K562 (cell line): ENCODE results near the gene C1orf21. TPM values are rescaled to one million over a fixed set of nuclear protein-coding genes. Genes with fewer than 3 reads are reported as not detected.

Source experiments
- ATAC-seq: fragments of 200-7000 bp; cut with Tn5 transposase; 3 replicates; pipeline ENCODE4 v1.9.1; 2020; ENCODE audit warnings: moderate library complexity
- BruUV-seq: library from RNA; stranded (reverse); fragments of 400-500 nt; replicated peaks from 2 replicates; lab custom pipeline; 2021; lab: Mats Ljungman, UMichigan
- CTCF ChIA-PET: fragments of 300-600 bp; formaldehyde crosslinking; extraction: SDS; loops from one replicate; lab custom pipeline; 2021; ENCODE audit warnings: low intra/inter-chr PET ratio; lab: Yijun Ruan, JAX
- POLR2A ChIA-PET: fragments of 300-600, 350-650 bp; sonication (Branson Sonifier 250); formaldehyde crosslinking; extraction: SDS; loops from one replicate; lab custom pipeline; 2021; ENCODE audit warnings: antibody characterized with exemption, inconsistent platforms; lab: Yijun Ruan, JAX
- DNase-seq, 4 experiments: peaks; one replicate each; pipeline versions ENCODE4 v3.0.0 to v3.0.0-alpha.2; 2011 to 2018; ENCODE audit warnings: low spot score in 3 of 4, mixed read lengths in 3 of 4; ENCODE audit errors: extremely low read depth in 1 of 4
- FAIRE-seq: peaks from 2 replicates; lab custom pipeline; 2011; peaks lifted over from hg19 to GRCh38; lab: Jason Lieb, UNC
- H2AFZ ChIP-seq: 2 replicates; pipeline ENCODE4 v1.6.0; 2011; ENCODE audit warnings: low read depth, low read length, control low read depth, inconsistent platforms
- H3K27ac ChIP-seq: fragments of 200-600 bp; 3 replicates; pipeline ENCODE4 v1.8.0; 2011; ENCODE audit warnings: low read depth, mild to moderate bottlenecking, control low read depth, inconsistent platforms, low read length, moderate library complexity, mixed read lengths; ENCODE audit errors: extremely low read depth
- H3K27me3 ChIP-seq, 2 experiments: fragments of 300-600 bp in 1 of 2; 2 replicates in 1 of 2; 3 replicates in 1 of 2; pipeline versions ENCODE4 v1.6.0 to v1.8.0; 2011; ENCODE audit warnings: inconsistent platforms in 2 of 2, low read length in 2 of 2, mild to moderate bottlenecking in 1 of 2, mixed read lengths in 1 of 2, moderate library complexity in 1 of 2; ENCODE audit not compliant: control insufficient read depth in 2 of 2, insufficient read depth in 2 of 2
- H3K36me3 ChIP-seq: fragments of 300-600 bp; 3 replicates; pipeline ENCODE4 v1.8.0; 2011; ENCODE audit warnings: mild to moderate bottlenecking, low read length, inconsistent platforms; ENCODE audit not compliant: control insufficient read depth, insufficient read depth
- H3K4me1 ChIP-seq, 2 experiments: fragments of 200-600 bp in 1 of 2; replicated peaks in 1 of 2; 2 replicates in 1 of 2; 3 replicates in 1 of 2; pipeline versions ENCODE4 v1.5.1 to v1.8.0; 2011; ENCODE audit warnings: inconsistent platforms in 2 of 2, low read length in 2 of 2, mild to moderate bottlenecking in 1 of 2, mixed read lengths in 1 of 2, moderate library complexity in 1 of 2; ENCODE audit not compliant: control insufficient read depth in 2 of 2, insufficient read depth in 2 of 2
- H3K4me2 ChIP-seq: 2 replicates; pipeline ENCODE4 v1.6.1; 2011; ENCODE audit warnings: low read length, control low read depth, inconsistent platforms, mixed read lengths; ENCODE audit not compliant: insufficient read depth
- H3K4me3 ChIP-seq: fragments of 200-600 bp; sonication (generic), shearing (Covaris generic); 2 replicates; pipeline ENCODE4 v1.5.1; 2016; ENCODE audit warnings: control low read depth, inconsistent platforms
- H3K79me2 ChIP-seq: fragments of 200-600 bp; 3 replicates; pipeline ENCODE4 v1.8.0; 2011; ENCODE audit warnings: low read length, inconsistent platforms; ENCODE audit not compliant: control insufficient read depth, insufficient read depth
- H3K9ac ChIP-seq, 2 experiments: 2 replicates each; pipeline versions ENCODE4 v1.6.0 to v1.6.1; 2011; ENCODE audit warnings: low read depth in 2 of 2, low read length in 2 of 2, control low read depth in 1 of 2, inconsistent platforms in 1 of 2, mild to moderate bottlenecking in 1 of 2, mixed read lengths in 1 of 2; ENCODE audit not compliant: insufficient read depth in 1 of 2
- H3K9me1 ChIP-seq: one replicate; pipeline ENCODE4 v1.6.0; 2011; ENCODE audit warnings: inconsistent platforms, mild to moderate bottlenecking, low read length, moderate library complexity; ENCODE audit not compliant: control insufficient read depth, insufficient read depth
- H3K9me3 ChIP-seq: replicated peaks from 2 replicates; pipeline ENCODE4 v1.5.1; 2011; ENCODE audit warnings: low read depth, low read length, inconsistent platforms; ENCODE audit not compliant: control insufficient read depth, insufficient read depth
- H4K20me1 ChIP-seq: replicated peaks from 2 replicates; pipeline ENCODE4 v1.6.1; 2011; ENCODE audit warnings: low read length, inconsistent platforms, mixed read lengths; ENCODE audit not compliant: control insufficient read depth, insufficient read depth
- CBX1 ChIP-seq: sonication (generic); IDR thresholded peaks from 2 replicates; pipeline ENCODE4 v1.6.1; 2016; ENCODE audit warnings: antibody characterized with exemption, low read depth, mild to moderate bottlenecking
- ELF2 ChIP-seq: fragments of 250-450 bp; sonication (Bioruptor Pico); IDR thresholded peaks from 2 replicates; pipeline ENCODE4 v1.5.0; 2021; ENCODE audit warnings: mild to moderate bottlenecking
- FOXP1 ChIP-seq: sonication (generic); formaldehyde crosslinking; IDR thresholded peaks from 2 replicates; pipeline ENCODE4 v1.8.0; 2022; ENCODE audit warnings: mild to moderate bottlenecking, missing genetic modification reagents
- KAT8 ChIP-seq: fragments of 450-650 bp; IDR thresholded peaks from 2 replicates; pipeline ENCODE4 v1.6.1; 2016; ENCODE audit warnings: low read depth, mild to moderate bottlenecking
- KDM1A ChIP-seq, 2 experiments: fragments of 450-650 bp; IDR thresholded peaks; 2 replicates each; pipeline ENCODE4 v1.6.1; 2016; ENCODE audit warnings: mild to moderate bottlenecking in 2 of 2
- PHB2 ChIP-seq: fragments of 450-650 bp; IDR thresholded peaks from 2 replicates; pipeline ENCODE4 v1.6.1; 2017; ENCODE audit warnings: low read depth
- POU5F1 ChIP-seq: fragments of 150-350 bp; IDR thresholded peaks from 2 replicates; pipeline ENCODE4 v1.6.1; 2014; ENCODE audit warnings: borderline replicate concordance, low read length, low read depth, mild to moderate bottlenecking; ENCODE audit not compliant: partially characterized antibody
- PTBP1 ChIP-seq: fragments of 200-400 bp; formaldehyde crosslinking; IDR thresholded peaks from 2 replicates; pipeline ENCODE4 v1.6.1; 2017; ENCODE audit warnings: low read depth, low read length
- RFX1 ChIP-seq: fragments of 450-650 bp; IDR thresholded peaks from 2 replicates; pipeline ENCODE4 v1.6.1; 2016; ENCODE audit warnings: mild to moderate bottlenecking, moderate library complexity
- SAFB2 ChIP-seq: fragments of 200-400 bp; formaldehyde crosslinking; IDR thresholded peaks from 2 replicates; pipeline ENCODE4 v1.6.1; 2018; ENCODE audit warnings: borderline replicate concordance, low read length, low read depth, moderate library complexity; ENCODE audit not compliant: severe bottlenecking
- SP2 ChIP-seq: IDR thresholded peaks from 2 replicates; pipeline ENCODE4 v1.6.1; 2011; ENCODE audit warnings: mild to moderate bottlenecking, low read depth, low read length, moderate library complexity; ENCODE audit not compliant: poor library complexity, severe bottlenecking; ENCODE audit errors: extremely low read depth
- ZNF140 ChIP-seq: fragments of 250-450 bp; sonication (Bioruptor Pico); IDR thresholded peaks from 2 replicates; pipeline ENCODE4 v1.8.0; 2021; ENCODE audit warnings: moderate library complexity, mild to moderate bottlenecking, inconsistent platforms
- ZNF586 ChIP-seq: fragments of 450-650 bp; formaldehyde crosslinking; conservative IDR thresholded peaks from 2 replicates; pipeline ENCODE4 v1.4.0; 2020; ENCODE audit warnings: mild to moderate bottlenecking, moderate library complexity
- WGBS: fragments of 100-300 bp; shearing (Covaris generic); methylation state at CpG from one replicate; pipeline ENCODE4 v1.1.6; 2016; ENCODE audit warnings: low coverage, mixed read lengths; ENCODE audit not compliant: insufficient coverage; ENCODE audit errors: missing lambda C conversion rate; 5-methylcytosine and 5-hydroxymethylcytosine counted together
- in situ Hi-C: fragments of 300-500 bp; cut with MboI; formaldehyde crosslinking; loops from 4 replicates; pipeline ENCODE4 v1.15.0; 2018; ENCODE audit warnings: inconsistent platforms, mixed read lengths
- intact Hi-C: fragments of 100-400 bp; cut with micrococcal nuclease; formaldehyde crosslinking; loops from 2 replicates; pipeline ENCODE4 v1.14.2; 2022
- polyA plus RNA-seq, 8 experiments: library from polyadenylated mRNA; depleted of rRNA in 4 of 8; stranded (reverse) in 5 of 8; unstranded in 3 of 8; fragments of >200 nt; fragmentation: Nextera tagmentation in 2 of 8; fragmentation: Illumina TruSeq in 1 of 8; extraction: Ambion mirVana in 2 of 8; extraction: Trizol in 1 of 8; gene quantifications; 2 replicates each; pipeline versions ENCODE4 v1.2.1 to v1.2.3, GENCODE V29; 2011 to 2014; ENCODE audit warnings: inconsistent platforms in 1 of 8, missing spikeins in 1 of 8
- total RNA-seq, 7 experiments: library from RNA; depleted of rRNA in 6 of 7; stranded (reverse); fragments of >200 nt in 6 of 7; fragmentation: Illumina TruSeq in 2 of 7; extraction: Trizol in 2 of 7; gene quantifications; 2 replicates each; pipeline versions ENCODE4 v1.2.1 to v1.2.3, GENCODE V29; 2011 to 2021; ENCODE audit warnings: low replicate concordance in 1 of 7
- TF ChIP-seq, protein P1 (sequence below): fragments of 250-450 bp; sonication (Bioruptor Pico); IDR thresholded peaks from 2 replicates; pipeline ENCODE4 v1.5.0; 2020; ENCODE audit warnings: mild to moderate bottlenecking
- TF ChIP-seq, protein P2 (sequence below): sonication (generic); formaldehyde crosslinking; IDR thresholded peaks from 2 replicates; pipeline ENCODE4 v1.8.1; 2023; ENCODE audit warnings: mild to moderate bottlenecking, missing genetic modification reagents
- TF ChIP-seq, protein P3 (sequence below): sonication (generic); formaldehyde crosslinking; IDR thresholded peaks from 2 replicates; pipeline ENCODE4 v1.8.1; 2023; ENCODE audit warnings: mild to moderate bottlenecking, missing genetic modification reagents
- TF ChIP-seq, protein P4 (sequence below): fragments of 450-650 bp; IDR thresholded peaks from 2 replicates; pipeline ENCODE4 v1.6.1; 2014; ENCODE audit warnings: low read depth, mild to moderate bottlenecking, moderate library complexity, borderline replicate concordance

C1orf21 gene
- total and polyA plus RNA-seq, 9 of the 15 experiments (the other 6 are each of a cell fraction or from before 2014, with no cell fraction given), result under 0.01 to 0.31 (median 0.07) TPM

GRCh38 chr1:184583849-184584248, 197.0 kb downstream of the C1orf21 start:
- Histone ChIP-seq H3K27ac (no peak overlapping the region), H3K36me3 (no peaks in the 10 kb centered on the region), H3K27me3 (peaks cover 0 to 4% of the 10 kb centered on the region in 2 experiments; a peak in 2 of 5 replicates), H3K9me1 (no peaks in the 10 kb centered on the region), H3K9ac (no peak overlapping the region), H4K20me1 (no peaks in the 10 kb centered on the region), H3K4me3 (no peak overlapping the region), H2AFZ (no peak overlapping the region), H3K4me1 (no peaks in the 10 kb centered on the region), H3K9me3 (no peaks in the 10 kb centered on the region), H3K4me2 (no peak overlapping the region), H3K79me2 (no peaks in the 10 kb centered on the region)
- FAIRE-seq, result no peak
- 2% methylated on average over 5 of the region's 5 CpGs for WGBS
- in situ Hi-C loops (no loop called here), intact Hi-C loops (no loop called here)
- no peak for DNase-seq
- CTCF ChIA-PET, result no interaction called here
- BruUV-seq, result no TSS peak
- POLR2A ChIA-PET, result no interaction called here
- ATAC-seq, result 0 out of 3 replicates have a peak, but pooled peaks have one; percentile 44
- TF ChIP-seq PHB2, result no peak
- TF ChIP-seq ZNF586 (CRISPR knock-in tag), result no peak
- TF ChIP-seq KDM1A (IDR thresholded peaks at IDR 0.05), result no peak
- TF ChIP-seq FOXP1 (CRISPR knock-in tag), result no peak
- TF ChIP-seq, protein P1, sequence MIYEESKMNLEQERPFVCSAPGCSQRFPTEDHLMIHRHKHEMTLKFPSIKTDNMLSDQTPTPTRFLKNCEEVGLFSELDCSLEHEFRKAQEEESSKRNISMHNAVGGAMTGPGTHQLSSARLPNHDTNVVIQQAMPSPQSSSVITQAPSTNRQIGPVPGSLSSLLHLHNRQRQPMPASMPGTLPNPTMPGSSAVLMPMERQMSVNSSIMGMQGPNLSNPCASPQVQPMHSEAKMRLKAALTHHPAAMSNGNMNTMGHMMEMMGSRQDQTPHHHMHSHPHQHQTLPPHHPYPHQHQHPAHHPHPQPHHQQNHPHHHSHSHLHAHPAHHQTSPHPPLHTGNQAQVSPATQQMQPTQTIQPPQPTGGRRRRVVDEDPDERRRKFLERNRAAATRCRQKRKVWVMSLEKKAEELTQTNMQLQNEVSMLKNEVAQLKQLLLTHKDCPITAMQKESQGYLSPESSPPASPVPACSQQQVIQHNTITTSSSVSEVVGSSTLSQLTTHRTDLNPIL, result no peak
- TF ChIP-seq, protein P2, sequence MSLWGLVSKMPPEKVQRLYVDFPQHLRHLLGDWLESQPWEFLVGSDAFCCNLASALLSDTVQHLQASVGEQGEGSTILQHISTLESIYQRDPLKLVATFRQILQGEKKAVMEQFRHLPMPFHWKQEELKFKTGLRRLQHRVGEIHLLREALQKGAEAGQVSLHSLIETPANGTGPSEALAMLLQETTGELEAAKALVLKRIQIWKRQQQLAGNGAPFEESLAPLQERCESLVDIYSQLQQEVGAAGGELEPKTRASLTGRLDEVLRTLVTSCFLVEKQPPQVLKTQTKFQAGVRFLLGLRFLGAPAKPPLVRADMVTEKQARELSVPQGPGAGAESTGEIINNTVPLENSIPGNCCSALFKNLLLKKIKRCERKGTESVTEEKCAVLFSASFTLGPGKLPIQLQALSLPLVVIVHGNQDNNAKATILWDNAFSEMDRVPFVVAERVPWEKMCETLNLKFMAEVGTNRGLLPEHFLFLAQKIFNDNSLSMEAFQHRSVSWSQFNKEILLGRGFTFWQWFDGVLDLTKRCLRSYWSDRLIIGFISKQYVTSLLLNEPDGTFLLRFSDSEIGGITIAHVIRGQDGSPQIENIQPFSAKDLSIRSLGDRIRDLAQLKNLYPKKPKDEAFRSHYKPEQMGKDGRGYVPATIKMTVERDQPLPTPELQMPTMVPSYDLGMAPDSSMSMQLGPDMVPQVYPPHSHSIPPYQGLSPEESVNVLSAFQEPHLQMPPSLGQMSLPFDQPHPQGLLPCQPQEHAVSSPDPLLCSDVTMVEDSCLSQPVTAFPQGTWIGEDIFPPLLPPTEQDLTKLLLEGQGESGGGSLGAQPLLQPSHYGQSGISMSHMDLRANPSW, result no peak
- TF ChIP-seq ZNF140 (CRISPR knock-in tag), result no peak
- no peak for TF ChIP-seq CBX1
- no peak for TF ChIP-seq RFX1
- TF ChIP-seq ELF2 (CRISPR knock-in tag), result no peak
- TF ChIP-seq PTBP1, result no peak
- no peak for TF ChIP-seq KAT8
- TF ChIP-seq, protein P3, sequence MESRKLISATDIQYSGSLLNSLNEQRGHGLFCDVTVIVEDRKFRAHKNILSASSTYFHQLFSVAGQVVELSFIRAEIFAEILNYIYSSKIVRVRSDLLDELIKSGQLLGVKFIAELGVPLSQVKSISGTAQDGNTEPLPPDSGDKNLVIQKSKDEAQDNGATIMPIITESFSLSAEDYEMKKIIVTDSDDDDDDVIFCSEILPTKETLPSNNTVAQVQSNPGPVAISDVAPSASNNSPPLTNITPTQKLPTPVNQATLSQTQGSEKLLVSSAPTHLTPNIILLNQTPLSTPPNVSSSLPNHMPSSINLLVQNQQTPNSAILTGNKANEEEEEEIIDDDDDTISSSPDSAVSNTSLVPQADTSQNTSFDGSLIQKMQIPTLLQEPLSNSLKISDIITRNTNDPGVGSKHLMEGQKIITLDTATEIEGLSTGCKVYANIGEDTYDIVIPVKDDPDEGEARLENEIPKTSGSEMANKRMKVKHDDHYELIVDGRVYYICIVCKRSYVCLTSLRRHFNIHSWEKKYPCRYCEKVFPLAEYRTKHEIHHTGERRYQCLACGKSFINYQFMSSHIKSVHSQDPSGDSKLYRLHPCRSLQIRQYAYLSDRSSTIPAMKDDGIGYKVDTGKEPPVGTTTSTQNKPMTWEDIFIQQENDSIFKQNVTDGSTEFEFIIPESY (CRISPR knock-in tag), result no peak
- TF ChIP-seq SP2, result no peak
- no peak for TF ChIP-seq POU5F1
- TF ChIP-seq, protein P4, sequence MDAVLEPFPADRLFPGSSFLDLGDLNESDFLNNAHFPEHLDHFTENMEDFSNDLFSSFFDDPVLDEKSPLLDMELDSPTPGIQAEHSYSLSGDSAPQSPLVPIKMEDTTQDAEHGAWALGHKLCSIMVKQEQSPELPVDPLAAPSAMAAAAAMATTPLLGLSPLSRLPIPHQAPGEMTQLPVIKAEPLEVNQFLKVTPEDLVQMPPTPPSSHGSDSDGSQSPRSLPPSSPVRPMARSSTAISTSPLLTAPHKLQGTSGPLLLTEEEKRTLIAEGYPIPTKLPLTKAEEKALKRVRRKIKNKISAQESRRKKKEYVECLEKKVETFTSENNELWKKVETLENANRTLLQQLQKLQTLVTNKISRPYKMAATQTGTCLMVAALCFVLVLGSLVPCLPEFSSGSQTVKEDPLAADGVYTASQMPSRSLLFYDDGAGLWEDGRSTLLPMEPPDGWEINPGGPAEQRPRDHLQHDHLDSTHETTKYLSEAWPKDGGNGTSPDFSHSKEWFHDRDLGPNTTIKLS, result no peak
- TF ChIP-seq SAFB2, result no peak
